PC-9 (cell line): Measurements from ENCODE around the gene XXYLT1. TPM values are rescaled to one million over a fixed set of nuclear protein-coding genes. Genes with fewer than 3 reads are reported as not detected.

Experiments
- BruUV-seq: library from RNA; stranded (reverse); fragments of 400-500 nt; replicated peaks from 2 replicates; lab custom pipeline; 2021; lab: Mats Ljungman, UMichigan
- CTCF ChIA-PET: fragments of 300-600 bp; sonication (Branson Sonifier 250); formaldehyde crosslinking; loops from one replicate; lab custom pipeline; 2022; ENCODE audit warnings: antibody characterized with exemption; lab: Charles Lee
- POLR2A ChIA-PET: fragments of 300-600 bp; sonication (Branson Sonifier 250); formaldehyde crosslinking; loops from one replicate; lab custom pipeline; 2022; ENCODE audit warnings: antibody characterized with exemption; ENCODE audit not compliant: unreplicated experiment; lab: Charles Lee
- DNase-seq, 2 experiments: peaks; one replicate each; pipeline versions ENCODE4 v3.0.0 to v3.0.0-alpha.2; 2015 to 2022; ENCODE audit warnings: mixed read lengths in 1 of 2
- H2AFZ ChIP-seq: fragments of 200-600 bp; sonication (generic); 2 replicates; pipeline ENCODE4 v1.8.1; 2017; ENCODE audit warnings: antibody characterized with exemption
- H3F3A ChIP-seq: fragments of 200-600 bp; sonication (generic); 2 replicates; pipeline ENCODE4 v1.8.1; 2017; ENCODE audit warnings: antibody characterized with exemption, mild to moderate bottlenecking, low read depth; ENCODE audit not compliant: insufficient read depth
- H3K27ac ChIP-seq: fragments of 200-600 bp; sonication (generic); 2 replicates; pipeline ENCODE4 v1.6.1; 2016; ENCODE audit warnings: mixed run types
- H3K27me3 ChIP-seq: fragments of 200-600 bp; sonication (generic); 2 replicates; pipeline ENCODE4 v1.6.1; 2016; ENCODE audit warnings: low read depth, mixed run types; ENCODE audit not compliant: insufficient read depth
- H3K36me3 ChIP-seq: fragments of 200-600 bp; sonication (generic); 2 replicates; pipeline ENCODE4 v1.6.1; 2016; ENCODE audit warnings: low read depth, mixed run types
- H3K4me1 ChIP-seq: fragments of 200-600 bp; sonication (generic); replicated peaks from 2 replicates; pipeline ENCODE4 v1.6.1; 2016; ENCODE audit warnings: mixed run types; ENCODE audit not compliant: insufficient read depth
- H3K4me2 ChIP-seq: fragments of 200-600 bp; sonication (generic); 2 replicates; pipeline ENCODE4 v1.6.1; 2017; ENCODE audit warnings: mixed run types
- H3K4me3 ChIP-seq: fragments of 200-600 bp; sonication (generic); 2 replicates; pipeline ENCODE4 v1.6.1; 2016; ENCODE audit warnings: mixed run types
- H3K79me2 ChIP-seq: fragments of 200-600 bp; sonication (generic); 2 replicates; pipeline ENCODE4 v1.6.1; 2017; ENCODE audit warnings: low read depth, mixed run types
- H3K9me2 ChIP-seq: fragments of 200-600 bp; sonication (generic); 2 replicates; pipeline ENCODE4 v1.8.1; 2017; ENCODE audit warnings: mild to moderate bottlenecking; ENCODE audit not compliant: insufficient read depth
- H3K9me3 ChIP-seq: fragments of 200-600 bp; sonication (generic); 2 replicates; pipeline ENCODE4 v1.8.1; 2016; ENCODE audit warnings: low read depth; ENCODE audit not compliant: insufficient read depth
- H4K20me1 ChIP-seq: fragments of 200-600 bp; sonication (generic); 2 replicates; pipeline ENCODE4 v1.8.1; 2017; ENCODE audit not compliant: insufficient read depth
- CTCF ChIP-seq: fragments of 200-600 bp; sonication (generic); conservative IDR thresholded peaks from 2 replicates; pipeline ENCODE4 v1.6.1; 2017; ENCODE audit warnings: mixed run types, antibody characterized with exemption, mild to moderate bottlenecking, moderate library complexity
- EZH2 ChIP-seq: fragments of 200-600 bp; sonication (generic); IDR thresholded peaks from 2 replicates; pipeline ENCODE4 v1.8.0; 2017; ENCODE audit warnings: antibody characterized with exemption, low read depth
- intact Hi-C: fragments of 100-400 bp; cut with micrococcal nuclease; formaldehyde crosslinking; loops from one replicate; pipeline ENCODE4 v1.10.0; 2022; ENCODE audit not compliant: unreplicated experiment
- total RNA-seq: library from RNA; stranded (reverse); gene quantifications from 2 replicates; pipeline ENCODE4 v1.2.3, GENCODE V29; 2021

XXYLT1 gene
- total RNA-seq, 1 experiment from 2014 or later: 13.3 TPM

- Histone ChIP-seq H3K27ac (no peak overlapping the region), H4K20me1 (no peaks in the 10 kb centered on the region), H3K4me3 (no peak overlapping the region), H3K9me3 (no peaks in the 10 kb centered on the region), H3K9me2 (no peaks in the 10 kb centered on the region), H2AFZ (no peak overlapping the region), H3F3A (peaks cover 5% of the 10 kb centered on the region; the same call in 1 of the 2 replicates), H3K79me2 (0 out of 2 replicates have a peak, but pooled peaks cover 12% of the 10 kb centered on the region), H3K4me1 (peaks cover 13% of the 10 kb centered on the region), H3K36me3 (no peaks in the 10 kb centered on the region), H3K4me2 (no peak overlapping the region), H3K27me3 (no peaks in the 10 kb centered on the region)
- no peak for TF ChIP-seq CTCF
- no peak for TF ChIP-seq EZH2
- ChIA-PET POLR2A (no interaction called here), CTCF (no interaction called here)
- intact Hi-C loops: loop anchor here (10.0 kb wide), 1 partner anchor 102 kb away; no protein-coding TSS in a partner anchor
- DNase-seq: no peak
- no TSS peak for BruUV-seq
Measured at GRCh38 chr3:195256639-195257453, 14.1 kb downstream of the XXYLT1 start.

GRCh38 chr3:195255571-195256501 lies 15.1 kb downstream of the XXYLT1 start:
- no peak overlapping the region for H3K27ac ChIP-seq
- TF ChIP-seq CTCF (no peak), EZH2 (no peak)
- POLR2A ChIA-PET: no interaction called here
- no peaks in the 10 kb centered on the region; the same call in 1 of the 2 replicates for H4K20me1 ChIP-seq
- H3K4me1 ChIP-seq: peaks cover 13% of the 10 kb centered on the region
- CTCF ChIA-PET: interaction anchor here (0.5 kb wide), 1 partner anchor 135 kb away, joined by 3 read pairs; no protein-coding TSS in a partner anchor
- no peaks in the 10 kb centered on the region for H3K36me3 ChIP-seq
- H3K79me2 ChIP-seq: 0 out of 2 replicates have a peak, but pooled peaks cover 12% of the 10 kb centered on the region
- BruUV-seq: no TSS peak
- H3K9me3 ChIP-seq: no peaks in the 10 kb centered on the region
- intact Hi-C loops: loop anchor here (10.0 kb wide), 1 partner anchor 101 kb away; no protein-coding TSS in a partner anchor
- no peaks in the 10 kb centered on the region for H3F3A ChIP-seq
- H3K27me3 ChIP-seq: no peaks in the 10 kb centered on the region
- no peak overlapping the region for H2AFZ ChIP-seq
- no peak for DNase-seq
- H3K4me3 ChIP-seq: no peak overlapping the region
- no peaks in the 10 kb centered on the region for H3K9me2 ChIP-seq
- H3K4me2 ChIP-seq: no peak overlapping the region

GRCh38 chr3:195255176-195255500 lies 15.8 kb downstream of the XXYLT1 start:
- Histone ChIP-seq H3K79me2 (0 out of 2 replicates have a peak, but pooled peaks cover 12% of the 10 kb centered on the region), H3F3A (no peaks in the 10 kb centered on the region), H3K4me3 (no peak overlapping the region), H3K36me3 (no peaks in the 10 kb centered on the region), H3K9me3 (no peaks in the 10 kb centered on the region), H3K27ac (no peak overlapping the region), H3K4me1 (peaks cover 10% of the 10 kb centered on the region), H4K20me1 (no peaks in the 10 kb centered on the region; the same call in 1 of the 2 replicates), H3K4me2 (no peak overlapping the region), H2AFZ (no peak overlapping the region), H3K27me3 (no peaks in the 10 kb centered on the region), H3K9me2 (no peaks in the 10 kb centered on the region)
- intact Hi-C loops: loop anchor here (10.0 kb wide), 1 partner anchor 100 kb away; no protein-coding TSS in a partner anchor
- ChIA-PET POLR2A (no interaction called here), CTCF (interaction anchor here (0.5 kb wide), 1 partner anchor 134 kb away, joined by 3 read pairs; no protein-coding TSS in a partner anchor)
- no peak for TF ChIP-seq EZH2
- no peak for TF ChIP-seq CTCF
- no peak for DNase-seq
- no TSS peak for BruUV-seq
